Subcutaneous abdominal adipose tissue (tissue), 5 donors: ENCODE results near the gene SLC34A3.

ENCODE experiments used
- H3K27ac ChIP-seq: one replicate; pipeline ENCODE4 v1.7.0; 2013; ENCODE audit warnings: low read depth, mild to moderate bottlenecking, inconsistent platforms, low read length, moderate library complexity
- H3K27me3 ChIP-seq, 5 donors: one replicate each; pipeline ENCODE4 v1.7.0; 2013; ENCODE audit warnings: low read length in 5 of 5, inconsistent platforms in 1 of 5; ENCODE audit not compliant: control insufficient read depth in 5 of 5, insufficient read depth in 4 of 5
- H3K36me3 ChIP-seq, 5 donors: one replicate each; pipeline ENCODE4 v1.7.0; 2013; ENCODE audit warnings: low read length in 5 of 5; ENCODE audit not compliant: control insufficient read depth in 5 of 5, insufficient read depth in 5 of 5
- H3K4me1 ChIP-seq, 5 donors: one replicate each; pipeline ENCODE4 v1.7.0; 2013; ENCODE audit warnings: low read length in 5 of 5, mild to moderate bottlenecking in 3 of 5, moderate library complexity in 1 of 5; ENCODE audit not compliant: control insufficient read depth in 5 of 5, insufficient read depth in 5 of 5
- H3K4me3 ChIP-seq, 5 donors: one replicate each; pipeline ENCODE4 v1.7.0; 2013; ENCODE audit warnings: low read length in 5 of 5, low read depth in 1 of 5
- H3K9ac ChIP-seq, 5 donors: one replicate each; pipeline ENCODE4 v1.7.0; 2013; ENCODE audit warnings: low read length in 5 of 5, mild to moderate bottlenecking in 4 of 5, moderate library complexity in 3 of 5
- H3K9me3 ChIP-seq, 5 donors: one replicate each; pipeline ENCODE4 v1.7.0; 2013; ENCODE audit warnings: low read length in 5 of 5; ENCODE audit not compliant: control insufficient read depth in 5 of 5
- donor health status: healthy.
- donor health status: healthy.
- donor health status: healthy.
- donor health status: healthy.
- donor health status: healthy.

SLC34A3 gene

GRCh38 chr9:137230705-137231371 is at the start of gene SLC34A3:
Gene SLC34A3, plus strand, starts transcription at chr9:137230901. Its CDS starts 802 bp downstream, at chr9:137231703.
- Histone ChIP-seq H3K4me1 (peaks cover 0 to 5% (median under 1%) of the 10 kb centered on the region in 5 donors), H3K27ac (no peak within 1 kb of the TSS), H3K36me3 (no peaks in the 10 kb centered on the region), H3K27me3 (peaks cover 59 to 80% (median 75%) of the 10 kb centered on the region in 5 donors), H3K9me3 (no peaks in the 10 kb centered on the region), H3K9ac (peak within 1 kb of the TSS in 1 of 5 donors; percentile 13), H3K4me3 (no peak within 1 kb of the TSS)

- Histone ChIP-seq H3K36me3 (peaks cover 0 to 96% (median 85%) of the 10 kb centered on the region in 5 donors), H3K27me3 (no peaks in the 10 kb centered on the region), H3K27ac (no peak overlapping the region), H3K4me3 (no peak overlapping the region), H3K4me1 (peaks cover 0 to 21% (median 10%) of the 10 kb centered on the region in 5 donors), H3K9ac (no peak overlapping the region), H3K9me3 (no peaks in the 10 kb centered on the region)
Measured at GRCh38 chr9:137181680-137182079, 49.0 kb upstream of the SLC34A3 start.

DNA sequence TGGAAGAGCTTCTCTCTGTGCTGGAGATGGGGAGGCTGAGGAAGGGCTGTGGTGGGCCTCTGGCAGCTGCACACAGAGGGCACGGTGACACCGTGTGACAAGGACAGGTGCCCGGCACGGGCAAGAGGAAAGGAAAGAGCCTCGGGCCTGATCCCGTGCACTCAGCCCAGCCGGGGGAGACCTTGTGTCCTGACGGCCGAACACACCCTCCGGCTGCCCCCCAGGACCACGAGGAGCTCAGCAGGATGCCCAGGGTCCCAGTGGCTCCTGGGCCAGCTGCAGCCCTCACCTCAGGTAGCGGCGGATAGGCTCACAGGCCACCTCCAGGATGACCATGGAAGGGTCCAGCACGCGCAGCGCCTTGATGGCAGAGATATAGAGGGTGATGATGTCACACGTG is 47.9 kb upstream of the SLC34A3 start:
- H3K4me3 ChIP-seq = no peak overlapping the region
- no peak overlapping the region for H3K9ac ChIP-seq
- no peaks in the 10 kb centered on the region for H3K9me3 ChIP-seq
- H3K27ac ChIP-seq = no peak overlapping the region
- no peaks in the 10 kb centered on the region for H3K27me3 ChIP-seq
- H3K4me1 ChIP-seq = peaks cover 9 to 33% (median 22%) of the 10 kb centered on the region in 5 donors
- peaks cover 0 to 87% (median 82%) of the 10 kb centered on the region in 5 donors for H3K36me3 ChIP-seq

DNA sequence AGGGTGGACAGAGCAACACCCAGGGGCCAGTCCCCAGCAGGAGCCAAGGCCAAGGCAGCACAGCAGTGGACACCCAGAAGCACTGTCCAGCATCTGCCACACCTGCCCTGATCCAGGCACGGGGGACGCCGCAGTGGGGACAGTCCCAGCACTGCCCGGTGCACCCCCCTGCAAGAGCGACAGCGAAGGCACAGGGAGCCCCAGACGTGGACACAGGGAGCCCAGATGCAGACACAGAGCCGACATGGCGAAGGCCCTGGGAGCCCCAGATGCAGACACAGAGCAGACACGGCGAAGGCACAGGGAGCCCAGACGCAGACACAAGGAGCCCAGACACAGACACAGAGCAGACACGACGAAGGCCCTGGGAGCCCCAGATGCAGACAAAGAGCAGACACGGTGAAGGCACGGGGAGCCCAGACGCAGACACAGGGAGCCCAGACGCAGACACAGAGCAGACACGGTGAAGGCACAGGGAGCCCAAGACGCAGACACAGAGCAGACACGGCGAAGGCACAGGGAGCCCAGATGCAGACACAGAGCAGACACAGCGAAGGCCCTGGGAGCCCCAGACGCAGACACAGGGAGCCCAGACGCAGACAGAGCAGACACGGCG is 46.6 kb upstream of the SLC34A3 start:
- H3K4me1 ChIP-seq = peaks cover 9 to 39% (median 27%) of the 10 kb centered on the region in 5 donors
- no peaks in the 10 kb centered on the region for H3K9me3 ChIP-seq
- no peak overlapping the region for H3K27ac ChIP-seq
- H3K4me3 ChIP-seq = no peak overlapping the region
- no peaks in the 10 kb centered on the region for H3K27me3 ChIP-seq
- no peak overlapping the region for H3K9ac ChIP-seq
- H3K36me3 ChIP-seq = peaks cover 0 to 74% (median 70%) of the 10 kb centered on the region in 5 donors

GRCh38 chr9:137184881-137185660 is 45.6 kb upstream of the SLC34A3 start:
- Histone ChIP-seq H3K4me1 (peaks cover 9 to 49% (median 37%) of the 10 kb centered on the region in 5 donors), H3K36me3 (peaks cover 0 to 68% (median 64%) of the 10 kb centered on the region in 5 donors), H3K9me3 (no peaks in the 10 kb centered on the region), H3K9ac (no peak overlapping the region), H3K4me3 (no peak overlapping the region), H3K27me3 (no peaks in the 10 kb centered on the region), H3K27ac (no peak overlapping the region)

DNA sequence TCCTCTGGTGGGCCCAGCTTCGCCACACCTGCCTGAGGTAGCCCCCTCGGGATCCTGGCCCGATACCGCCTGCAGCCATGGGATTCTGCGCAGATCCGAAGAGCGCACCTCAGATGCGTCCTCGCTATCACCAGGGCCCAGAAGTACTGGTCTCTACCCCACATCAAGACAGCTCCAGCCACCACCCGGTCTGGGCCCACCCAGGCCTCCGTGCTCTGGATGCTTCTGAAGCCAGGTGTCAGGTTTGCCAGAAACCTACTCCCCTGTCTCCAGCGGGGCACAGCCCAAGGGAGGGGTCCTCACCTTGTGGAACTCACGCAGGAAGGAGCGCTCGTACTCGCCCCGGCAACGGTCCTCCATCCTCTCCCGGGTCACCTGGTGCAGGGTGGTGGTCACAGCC is 44.8 kb upstream of the SLC34A3 start:
- Histone ChIP-seq H3K9me3 (no peaks in the 10 kb centered on the region), H3K9ac (no peak overlapping the region), H3K27ac (no peak overlapping the region), H3K36me3 (peaks cover 0 to 67% (median 64%) of the 10 kb centered on the region in 5 donors), H3K27me3 (no peaks in the 10 kb centered on the region), H3K4me1 (peaks cover 9 to 54% (median 40%) of the 10 kb centered on the region in 5 donors), H3K4me3 (peak overlapping the region in 1 of 5 donors; percentile 94)

DNA sequence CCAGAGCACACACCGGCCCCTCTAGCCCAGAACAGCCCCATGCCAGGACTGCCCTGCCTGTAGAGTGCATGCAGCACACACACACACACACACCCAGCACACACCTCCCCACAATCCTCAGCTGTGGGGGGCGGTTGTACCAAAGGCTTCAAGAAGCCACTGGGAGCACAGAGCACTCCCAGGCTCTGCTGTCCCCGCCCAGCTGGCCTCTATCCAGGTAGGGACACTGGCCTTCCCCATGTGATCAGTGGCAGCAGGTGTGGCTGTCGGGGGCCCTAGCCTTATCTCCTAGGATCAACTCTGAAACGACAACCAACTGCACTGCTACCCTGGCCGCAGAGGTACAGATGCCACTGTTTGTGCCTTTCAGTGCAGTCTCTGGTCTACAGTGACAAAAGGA is 44.3 kb upstream of the SLC34A3 start:
- Histone ChIP-seq H3K4me3 (peak overlapping the region in 3 of 5 donors; percentile 23 to 99 (median 94)), H3K36me3 (peaks cover 0 to 67% (median 63%) of the 10 kb centered on the region in 5 donors), H3K4me1 (peaks cover 9 to 54% (median 40%) of the 10 kb centered on the region in 5 donors)

GRCh38 chr9:137187386-137187785 is 43.3 kb upstream of the SLC34A3 start:
- Histone ChIP-seq H3K9ac (peak overlapping the region; percentile 68 to 95 (median 91)), H3K4me1 (peaks cover 9 to 54% (median 40%) of the 10 kb centered on the region in 5 donors), H3K9me3 (no peaks in the 10 kb centered on the region), H3K36me3 (peaks cover 0 to 68% (median 63%) of the 10 kb centered on the region in 5 donors), H3K27me3 (no peaks in the 10 kb centered on the region), H3K27ac (no peak overlapping the region), H3K4me3 (peak overlapping the region; percentile 90 to 99 (median 95))

More for the DNA sequence above, 44.3 kb upstream of the SLC34A3 start:
- Histone ChIP-seq H3K9me3 (no peaks in the 10 kb centered on the region), H3K27ac (no peak overlapping the region), H3K27me3 (no peaks in the 10 kb centered on the region), H3K9ac (no peak overlapping the region)

- Histone ChIP-seq H3K4me3 (peak overlapping the region; percentile 90 to 99 (median 95)), H3K27me3 (no peaks in the 10 kb centered on the region), H3K9ac (peak overlapping the region; percentile 68 to 95 (median 91)), H3K27ac (peak overlapping the region; percentile 91), H3K9me3 (no peaks in the 10 kb centered on the region), H3K4me1 (peaks cover 9 to 54% (median 40%) of the 10 kb centered on the region in 5 donors), H3K36me3 (peaks cover 0 to 61% (median 57%) of the 10 kb centered on the region in 5 donors)
Measured at GRCh38 chr9:137188086-137188489, 42.6 kb upstream of the SLC34A3 start.
